ENCODE data around the gene UNC13B. TPM values are rescaled to one million over a fixed set of nuclear protein-coding genes. Genes with fewer than 3 reads are reported as not detected.
"Not testable (repeated sequence)": the region's sequence is repeated elsewhere in the genome, so short reads cannot be mapped to it uniquely, and the experiment has no call there.

UNC13B gene
- total RNA-seq, 2 donors from 2014 or later, result 1.00 to 1.1 TPM

- DNase-seq (ENCODE audit: low spot score), result no peak
- no peak overlapping the region for H3K4me3 Mint-ChIP-seq
- no peaks in the 10 kb centered on the region for H3K9me3 Mint-ChIP-seq
- ATAC-seq, result no peak
- no peaks in the 10 kb centered on the region for H3K36me3 Mint-ChIP-seq
- no peak overlapping the region for H3K27ac Mint-ChIP-seq
- peaks cover 0 to 7% of the 10 kb centered on the region in 2 donors for H3K27me3 Mint-ChIP-seq
- no peaks in the 10 kb centered on the region for H3K4me1 Mint-ChIP-seq (ENCODE audit: low read depth in 2 of 2)
Measured at GRCh38 chr9:35180801-35181200, 19.0 kb downstream of the UNC13B start.

- H3K27ac Mint-ChIP-seq; H3K27me3 Mint-ChIP-seq; ATAC-seq; H3K9me3 Mint-ChIP-seq; H3K4me3 Mint-ChIP-seq; H3K4me1 Mint-ChIP-seq (ENCODE audit: low read depth in 2 of 2); H3K36me3 Mint-ChIP-seq; DNase-seq (ENCODE audit: low spot score): not testable (repeated sequence)
Measured at GRCh38 chr9:35182401-35182800, 20.6 kb downstream of the UNC13B start.

- H3K9me3 Mint-ChIP-seq, result not testable (repeated sequence)
Measured at GRCh38 chr9:35182996-35183754, 21.4 kb downstream of the UNC13B start.

GRCh38 chr9:35183755-35184480 is 22.1 kb downstream of the UNC13B start:
- not testable (repeated sequence) for H3K9me3 Mint-ChIP-seq; H3K4me1 Mint-ChIP-seq (ENCODE audit: low read depth in 2 of 2); DNase-seq (ENCODE audit: low spot score); H3K27me3 Mint-ChIP-seq; ATAC-seq; H3K27ac Mint-ChIP-seq; H3K36me3 Mint-ChIP-seq; H3K4me3 Mint-ChIP-seq

More at GRCh38 chr9:35182996-35183754, 21.4 kb downstream of the UNC13B start:
- H3K27ac Mint-ChIP-seq; H3K4me3 Mint-ChIP-seq; H3K4me1 Mint-ChIP-seq (ENCODE audit: low read depth in 2 of 2); H3K27me3 Mint-ChIP-seq; DNase-seq (ENCODE audit: low spot score); H3K36me3 Mint-ChIP-seq; ATAC-seq: not testable (repeated sequence)

GRCh38 chr9:35186524-35186923 is 24.7 kb downstream of the UNC13B start:
- H3K9me3 Mint-ChIP-seq, result no peaks in the 10 kb centered on the region
- no peak overlapping the region for H3K4me3 Mint-ChIP-seq
- no peak overlapping the region for H3K27ac Mint-ChIP-seq
- peaks cover 0 to 2% of the 10 kb centered on the region in 2 donors for H3K27me3 Mint-ChIP-seq
- no peaks in the 10 kb centered on the region for H3K4me1 Mint-ChIP-seq (ENCODE audit: low read depth in 2 of 2)
- DNase-seq (ENCODE audit: low spot score) (no peak), ATAC-seq (no peak)
- peaks cover under 1% of the 10 kb centered on the region for H3K36me3 Mint-ChIP-seq

GRCh38 chr9:35190203-35190602 is 28.4 kb downstream of the UNC13B start:
- Mint-ChIP-seq H3K4me1 (ENCODE audit: low read depth in 2 of 2) (no peaks in the 10 kb centered on the region), H3K36me3 (peaks cover 10% of the 10 kb centered on the region), H3K27ac (no peak overlapping the region), H3K9me3 (peaks cover 3% of the 10 kb centered on the region), H3K4me3 (no peak overlapping the region), H3K27me3 (peaks cover 3 to 11% of the 10 kb centered on the region in 2 donors)
- ATAC-seq, result no peak
- DNase-seq (ENCODE audit: low spot score), result no peak

GRCh38 chr9:35191105-35191504 is 29.3 kb downstream of the UNC13B start:
- peaks cover 3% of the 10 kb centered on the region for H3K9me3 Mint-ChIP-seq
- no peak overlapping the region for H3K4me3 Mint-ChIP-seq
- peaks cover 9 to 11% of the 10 kb centered on the region in 2 donors for H3K27me3 Mint-ChIP-seq
- DNase-seq (ENCODE audit: low spot score) (no peak), ATAC-seq (no peak)
- H3K36me3 Mint-ChIP-seq, result peaks cover 10% of the 10 kb centered on the region
- H3K27ac Mint-ChIP-seq, result no peak overlapping the region
- no peaks in the 10 kb centered on the region for H3K4me1 Mint-ChIP-seq (ENCODE audit: low read depth in 2 of 2)

GRCh38 chr9:35193762-35194161 is 32.0 kb downstream of the UNC13B start:
- peaks cover 11 to 17% of the 10 kb centered on the region in 2 donors for H3K27me3 Mint-ChIP-seq
- no peak overlapping the region for H3K27ac Mint-ChIP-seq
- no peak for DNase-seq (ENCODE audit: low spot score)
- no peaks in the 10 kb centered on the region for H3K4me1 Mint-ChIP-seq (ENCODE audit: low read depth in 2 of 2)
- peaks cover 3% of the 10 kb centered on the region for H3K9me3 Mint-ChIP-seq
- peaks cover 10% of the 10 kb centered on the region for H3K36me3 Mint-ChIP-seq
- no peak overlapping the region for H3K4me3 Mint-ChIP-seq
- ATAC-seq, result no peak

- Mint-ChIP-seq H3K4me3 (no peak overlapping the region), H3K4me1 (ENCODE audit: low read depth in 2 of 2) (no peaks in the 10 kb centered on the region), H3K27ac (no peak overlapping the region), H3K9me3 (peaks cover 3% of the 10 kb centered on the region), H3K27me3 (peaks cover 11 to 17% of the 10 kb centered on the region in 2 donors), H3K36me3 (peaks cover 10% of the 10 kb centered on the region)
- no peak for ATAC-seq
- DNase-seq (ENCODE audit: low spot score), result no peak
Measured at GRCh38 chr9:35195683-35196082, 33.9 kb downstream of the UNC13B start.

GRCh38 chr9:35198191-35198590 is 36.4 kb downstream of the UNC13B start:
- Mint-ChIP-seq H3K4me3 (no peak overlapping the region), H3K4me1 (ENCODE audit: low read depth in 2 of 2) (no peaks in the 10 kb centered on the region), H3K27ac (no peak overlapping the region), H3K9me3 (peaks cover 10% of the 10 kb centered on the region), H3K36me3 (peaks cover 8% of the 10 kb centered on the region), H3K27me3 (peaks cover 15 to 26% of the 10 kb centered on the region in 2 donors)
- no peak for DNase-seq (ENCODE audit: low spot score)
- ATAC-seq, result no peak

GRCh38 chr9:35203528-35203927 is 41.7 kb downstream of the UNC13B start:
- Mint-ChIP-seq H3K4me1 (ENCODE audit: low read depth in 2 of 2) (no peaks in the 10 kb centered on the region), H3K9me3 (peaks cover 25% of the 10 kb centered on the region), H3K36me3 (peaks cover 18% of the 10 kb centered on the region), H3K27ac (no peak overlapping the region), H3K27me3 (peaks cover 8 to 15% of the 10 kb centered on the region in 2 donors), H3K4me3 (no peak overlapping the region)
- DNase-seq (ENCODE audit: low spot score) (no peak), ATAC-seq (no peak)

GRCh38 chr9:35205340-35205739 is 43.5 kb downstream of the UNC13B start:
- Mint-ChIP-seq H3K36me3 (peaks cover 18% of the 10 kb centered on the region), H3K27me3 (peaks cover 8 to 17% of the 10 kb centered on the region in 2 donors), H3K4me3 (no peak overlapping the region), H3K27ac (no peak overlapping the region), H3K4me1 (ENCODE audit: low read depth in 2 of 2) (no peaks in the 10 kb centered on the region), H3K9me3 (peaks cover 25% of the 10 kb centered on the region)
- ATAC-seq (no peak), DNase-seq (ENCODE audit: low spot score) (no peak)

GRCh38 chr9:35211854-35212253 is 50.0 kb downstream of the UNC13B start:
- no peak for DNase-seq (ENCODE audit: low spot score)
- no peaks in the 10 kb centered on the region for H3K4me1 Mint-ChIP-seq (ENCODE audit: low read depth in 2 of 2)
- no peaks in the 10 kb centered on the region for H3K36me3 Mint-ChIP-seq

GRCh38 chr9:35220659-35221338 is 59.0 kb downstream of the UNC13B start:
- no peaks in the 10 kb centered on the region for H3K36me3 Mint-ChIP-seq
- H3K4me1 Mint-ChIP-seq (ENCODE audit: low read depth in 2 of 2), result no peaks in the 10 kb centered on the region
- H3K4me3 Mint-ChIP-seq, result no peak overlapping the region
- no peak for DNase-seq (ENCODE audit: low spot score)
- H3K27ac Mint-ChIP-seq, result no peak overlapping the region
- no peak for ATAC-seq
- peaks cover 20 to 44% of the 10 kb centered on the region in 2 donors for H3K27me3 Mint-ChIP-seq
- H3K9me3 Mint-ChIP-seq, result peaks cover 3% of the 10 kb centered on the region

More at GRCh38 chr9:35211854-35212253, 50.0 kb downstream of the UNC13B start:
- H3K9me3 Mint-ChIP-seq, result no peaks in the 10 kb centered on the region
- no peak for ATAC-seq
- no peak overlapping the region for H3K27ac Mint-ChIP-seq
- H3K4me3 Mint-ChIP-seq, result no peak overlapping the region
- peaks cover 7 to 8% of the 10 kb centered on the region in 2 donors for H3K27me3 Mint-ChIP-seq
